HEK293 (cell line): ENCODE results near the gene TARDBP.
"Not testable (repeated sequence)": the region's sequence is repeated elsewhere in the genome, so short reads cannot be mapped to it uniquely, and the experiment has no call there.

Experiments
- CTCF ChIP-seq: fragments of 450-650 bp; formaldehyde crosslinking; IDR thresholded peaks from 2 replicates; pipeline ENCODE4 v1.5.1; 2016; ENCODE audit warnings: missing biosample characterization, missing genetic modification characterization
- KLF10 ChIP-seq: fragments of 450-650 bp; IDR thresholded peaks from 2 replicates; pipeline ENCODE4 v1.5.1; 2018; ENCODE audit warnings: missing biosample characterization, mild to moderate bottlenecking, missing genetic modification characterization
- SP2 ChIP-seq: fragments of 450-650 bp; formaldehyde crosslinking; IDR thresholded peaks from 2 replicates; pipeline ENCODE4 v1.5.1; 2016; ENCODE audit warnings: missing biosample characterization, missing genetic modification characterization
- ZNF121 ChIP-seq: fragments of 450-650 bp; formaldehyde crosslinking; IDR thresholded peaks from 2 replicates; pipeline ENCODE4 v1.5.1; 2016; ENCODE audit warnings: missing biosample characterization, missing genetic modification characterization
- ZNF544 ChIP-seq: fragments of 450-650 bp; formaldehyde crosslinking; IDR thresholded peaks from 2 replicates; pipeline ENCODE4 v1.5.0; 2017; ENCODE audit warnings: missing biosample characterization, missing genetic modification characterization

- TF ChIP-seq ZNF121; SP2 (tag by site-specific recombination); CTCF; ZNF544 (tag by site-specific recombination); KLF10: not testable (repeated sequence)
These were observed 27.6 kb downstream of the TARDBP start for GRCh38 chr1:11040105-11040429.
